ENCODE measurements around the gene RASA2.

Gene RASA2

DNA sequence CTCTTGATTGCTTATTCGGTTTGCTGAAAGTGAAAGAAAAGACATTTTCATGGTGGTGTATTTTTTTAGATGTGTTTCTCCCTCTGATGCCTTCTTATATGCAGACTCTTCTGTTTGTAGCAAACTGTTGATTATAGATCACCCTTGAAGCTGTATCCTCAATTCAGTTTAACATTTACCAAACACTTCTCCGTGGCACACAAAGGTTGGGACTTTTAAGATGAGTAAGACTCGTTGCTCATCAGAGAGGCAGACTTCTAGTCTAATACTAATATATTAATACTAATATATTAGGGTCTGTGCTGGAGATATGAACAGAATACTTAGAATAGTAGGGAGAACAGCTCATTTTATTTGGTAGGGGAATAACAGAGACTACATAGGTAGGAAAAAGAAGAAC is 32.8 kb downstream of the RASA2 start:
- Histone ChIP-seq H3K9me3 (ENCODE audit: insufficient read depth, low read depth, low read length) (peaks cover 6% of the 10 kb centered on the region; the same call in 1 of the 2 replicates), H3K27me3 (ENCODE audit: insufficient read depth, low read length, poor library complexity, severe bottlenecking) (no peaks in the 10 kb centered on the region), H3K36me3 (ENCODE audit: insufficient read depth, low read length) (peaks cover 52% of the 10 kb centered on the region), H3K9me2 (replicated peaks; ENCODE audit: low read depth, low read length) (no peaks in the 10 kb centered on the region), H2AFZ (ENCODE audit: low read length) (no peak overlapping the region), H3K4me2 (ENCODE audit: low read depth, low read length, poor library complexity, severe bottlenecking) (no peak overlapping the region), H3K4me1 (ENCODE audit: insufficient read depth, low read length, poor library complexity, severe bottlenecking) (no peaks in the 10 kb centered on the region), H3K9ac (ENCODE audit: low read depth, low read length, poor library complexity, severe bottlenecking) (no peak overlapping the region), H3F3A (ENCODE audit: low read depth) (no peaks in the 10 kb centered on the region), H3K79me2 (ENCODE audit: insufficient read depth, low read length) (peaks cover 8% of the 10 kb centered on the region), H4K20me1 (ENCODE audit: insufficient read depth, low read length, poor library complexity, severe bottlenecking) (peaks cover 5% of the 10 kb centered on the region), H3K4me3 (ENCODE audit: low read length, poor library complexity, severe bottlenecking) (no peak overlapping the region)
- TF ChIP-seq, protein P1, sequence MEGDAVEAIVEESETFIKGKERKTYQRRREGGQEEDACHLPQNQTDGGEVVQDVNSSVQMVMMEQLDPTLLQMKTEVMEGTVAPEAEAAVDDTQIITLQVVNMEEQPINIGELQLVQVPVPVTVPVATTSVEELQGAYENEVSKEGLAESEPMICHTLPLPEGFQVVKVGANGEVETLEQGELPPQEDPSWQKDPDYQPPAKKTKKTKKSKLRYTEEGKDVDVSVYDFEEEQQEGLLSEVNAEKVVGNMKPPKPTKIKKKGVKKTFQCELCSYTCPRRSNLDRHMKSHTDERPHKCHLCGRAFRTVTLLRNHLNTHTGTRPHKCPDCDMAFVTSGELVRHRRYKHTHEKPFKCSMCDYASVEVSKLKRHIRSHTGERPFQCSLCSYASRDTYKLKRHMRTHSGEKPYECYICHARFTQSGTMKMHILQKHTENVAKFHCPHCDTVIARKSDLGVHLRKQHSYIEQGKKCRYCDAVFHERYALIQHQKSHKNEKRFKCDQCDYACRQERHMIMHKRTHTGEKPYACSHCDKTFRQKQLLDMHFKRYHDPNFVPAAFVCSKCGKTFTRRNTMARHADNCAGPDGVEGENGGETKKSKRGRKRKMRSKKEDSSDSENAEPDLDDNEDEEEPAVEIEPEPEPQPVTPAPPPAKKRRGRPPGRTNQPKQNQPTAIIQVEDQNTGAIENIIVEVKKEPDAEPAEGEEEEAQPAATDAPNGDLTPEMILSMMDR (conservative IDR thresholded peaks at IDR 0.05; ENCODE audit: low read length), result no peak
- no peak for TF ChIP-seq EZH2phosphoT487 (IDR thresholded peaks at IDR 0.05; ENCODE audit: borderline replicate concordance)

- H3K9me2 ChIP-seq (replicated peaks; ENCODE audit: low read depth, low read length), result no peaks in the 10 kb centered on the region
- TF ChIP-seq, protein P1 (conservative IDR thresholded peaks at IDR 0.05; ENCODE audit: low read length), result no peak
- no peak for TF ChIP-seq EZH2phosphoT487 (IDR thresholded peaks at IDR 0.05; ENCODE audit: borderline replicate concordance)
Measured at GRCh38 chr3:141521781-141522180, 35.0 kb downstream of the RASA2 start.

GRCh38 chr3:141523615-141524375 is 37.0 kb downstream of the RASA2 start:
- no peak overlapping the region for H3K4me3 ChIP-seq (ENCODE audit: low read length, poor library complexity, severe bottlenecking)
- H3K9me2 ChIP-seq (replicated peaks; ENCODE audit: low read depth, low read length), result no peaks in the 10 kb centered on the region
- H3K4me2 ChIP-seq (ENCODE audit: low read depth, low read length, poor library complexity, severe bottlenecking), result no peak overlapping the region
- H3K79me2 ChIP-seq (ENCODE audit: insufficient read depth, low read length), result peaks cover 12% of the 10 kb centered on the region
- H3K9me3 ChIP-seq (ENCODE audit: insufficient read depth, low read depth, low read length), result no peaks in the 10 kb centered on the region
- peaks cover 28% of the 10 kb centered on the region; the same call in 1 of the 2 replicates for H3K36me3 ChIP-seq (ENCODE audit: insufficient read depth, low read length)
- H3K4me1 ChIP-seq (ENCODE audit: insufficient read depth, low read length, poor library complexity, severe bottlenecking), result peaks cover 8% of the 10 kb centered on the region
- no peaks in the 10 kb centered on the region for H3F3A ChIP-seq (ENCODE audit: low read depth)
- no peak overlapping the region for H2AFZ ChIP-seq (ENCODE audit: low read length)
- H3K9ac ChIP-seq (ENCODE audit: low read depth, low read length, poor library complexity, severe bottlenecking), result no peak overlapping the region
- H3K27me3 ChIP-seq (ENCODE audit: insufficient read depth, low read length, poor library complexity, severe bottlenecking), result no peaks in the 10 kb centered on the region
- H4K20me1 ChIP-seq (ENCODE audit: insufficient read depth, low read length, poor library complexity, severe bottlenecking), result peaks cover 5% of the 10 kb centered on the region
- TF ChIP-seq EZH2phosphoT487 (IDR thresholded peaks at IDR 0.05; ENCODE audit: borderline replicate concordance), result no peak
- TF ChIP-seq, protein P1 (conservative IDR thresholded peaks at IDR 0.05; ENCODE audit: low read length), result no peak

More at GRCh38 chr3:141521781-141522180, 35.0 kb downstream of the RASA2 start:
- Histone ChIP-seq H2AFZ (ENCODE audit: low read length) (no peak overlapping the region), H3K9ac (ENCODE audit: low read depth, low read length, poor library complexity, severe bottlenecking) (no peak overlapping the region), H3K36me3 (ENCODE audit: insufficient read depth, low read length) (peaks cover 38% of the 10 kb centered on the region; the same call in 1 of the 2 replicates), H3F3A (ENCODE audit: low read depth) (no peaks in the 10 kb centered on the region), H3K4me2 (ENCODE audit: low read depth, low read length, poor library complexity, severe bottlenecking) (no peak overlapping the region), H3K4me3 (ENCODE audit: low read length, poor library complexity, severe bottlenecking) (no peak overlapping the region), H3K9me3 (ENCODE audit: insufficient read depth, low read depth, low read length) (peaks cover 6% of the 10 kb centered on the region; the same call in 1 of the 2 replicates), H3K79me2 (ENCODE audit: insufficient read depth, low read length) (peaks cover 12% of the 10 kb centered on the region), H4K20me1 (ENCODE audit: insufficient read depth, low read length, poor library complexity, severe bottlenecking) (peaks cover 5% of the 10 kb centered on the region), H3K4me1 (ENCODE audit: insufficient read depth, low read length, poor library complexity, severe bottlenecking) (peaks cover 3% of the 10 kb centered on the region), H3K27me3 (ENCODE audit: insufficient read depth, low read length, poor library complexity, severe bottlenecking) (no peaks in the 10 kb centered on the region)
